A549 (cell line): ENCODE results near the gene NKRF.

Experiments
- CTCF ChIP-seq: fragments of >200 bp; sonication (Bioruptor Twin); formaldehyde crosslinking; IDR thresholded peaks from 3 replicates; pipeline ENCODE4 v1.5.1; 2016
- EHMT2 ChIP-seq: fragments of 200-600 bp; sonication (generic); IDR thresholded peaks from 2 replicates; pipeline ENCODE4 v1.6.1; 2016; ENCODE audit warnings: antibody characterized with exemption, low read depth, mild to moderate bottlenecking, moderate library complexity
- ELK1 ChIP-seq: fragments of 150-350 bp; IDR thresholded peaks from 2 replicates; pipeline ENCODE4 v1.6.1; 2014; ENCODE audit warnings: low read depth, mild to moderate bottlenecking, low read length
- FOSL2 ChIP-seq, 2 experiments: fragments of 450-650 bp in 1 of 2; fragments of >200 bp in 1 of 2; sonication (Bioruptor Twin) in 1 of 2; formaldehyde crosslinking; IDR thresholded peaks; 2 replicates each; pipeline versions ENCODE4 v1.5.0 to v1.6.1; 2016 to 2020; ENCODE audit warnings: mild to moderate bottlenecking in 1 of 2, moderate library complexity in 1 of 2
- HDAC2 ChIP-seq: fragments of 200-600 bp; sonication (generic); IDR thresholded peaks from 2 replicates; pipeline ENCODE4 v1.6.1; 2016
- JUN ChIP-seq, 2 experiments: fragments of >200 bp; sonication (Bioruptor Twin); formaldehyde crosslinking; IDR thresholded peaks; 2 replicates in 1 of 2; 3 replicates in 1 of 2; pipeline ENCODE4 v1.6.1; 2016 to 2017
- POLR2A ChIP-seq: IDR thresholded peaks from 2 replicates; pipeline ENCODE4 v1.6.1; 2012; ENCODE audit warnings: mild to moderate bottlenecking, low read length
- RARB ChIP-seq: fragments of 250-450 bp; sonication (Bioruptor Pico); IDR thresholded peaks from 2 replicates; pipeline ENCODE4 v1.8.0; 2021; ENCODE audit warnings: mild to moderate bottlenecking, moderate library complexity
- USF2 ChIP-seq: fragments of 450-650 bp; IDR thresholded peaks from 2 replicates; pipeline ENCODE4 v1.6.1; 2014; ENCODE audit warnings: antibody characterized with exemption

GRCh38 chrX:119618439-119618838 lies 12.2 kb upstream of the NKRF start:
- no peak for TF ChIP-seq JUN (IDR thresholded peaks at IDR 0.05)
- TF ChIP-seq RARB (CRISPR knock-in tag): no peak
- TF ChIP-seq POLR2A: no peak
- no peak for TF ChIP-seq CTCF
- TF ChIP-seq EHMT2: no peak
- no peak for TF ChIP-seq USF2
- no peak for TF ChIP-seq ELK1
- TF ChIP-seq FOSL2 (IDR thresholded peaks at IDR 0.05): no peak
- no peak for TF ChIP-seq FOSL2 (CRISPR knock-in tag; IDR thresholded peaks at IDR 0.05)
- TF ChIP-seq HDAC2: no peak
